HEK293T (cell line): Measurements from ENCODE around the gene CDK5RAP2.

Experiments used
- ARNT ChIP-seq: fragments of 450-650 bp; IDR thresholded peaks from 2 replicates; pipeline ENCODE4 v1.6.1; 2017; ENCODE audit warnings: mild to moderate bottlenecking
- ELF4 ChIP-seq: fragments of 450-650 bp; IDR thresholded peaks from 2 replicates; pipeline ENCODE4 v1.6.1; 2017; ENCODE audit warnings: antibody characterized with exemption
- FOXK2 ChIP-seq: fragments of 450-650 bp; IDR thresholded peaks from 2 replicates; pipeline ENCODE4 v1.6.1; 2016; ENCODE audit warnings: mild to moderate bottlenecking
- NFRKB ChIP-seq: fragments of 450-650 bp; IDR thresholded peaks from 2 replicates; pipeline ENCODE4 v1.6.1; 2016; ENCODE audit warnings: mild to moderate bottlenecking, moderate library complexity
- SP1 ChIP-seq: fragments of 450-650 bp; IDR thresholded peaks from 2 replicates; pipeline ENCODE4 v1.6.1; 2017
- TARDBP ChIP-seq: fragments of 450-650 bp; IDR thresholded peaks from 2 replicates; pipeline ENCODE4 v1.6.1; 2016

GRCh38 chr9:120490888-120491595 is 88.9 kb downstream of the CDK5RAP2 start:
- TF ChIP-seq ELF4 (no peak), SP1 (no peak), NFRKB (no peak), FOXK2 (no peak), ARNT (no peak), TARDBP (no peak)
